GM12864 (cell line): ENCODE measurements around the gene TMEM116.

Experiments used
- DNase-seq: peaks from one replicate; pipeline ENCODE4 v3.0.0-alpha.2; 2011; ENCODE audit warnings: low read depth
- H3K4me3 ChIP-seq: 2 replicates; pipeline ENCODE4 v1.5.1; 2011; ENCODE audit warnings: mild to moderate bottlenecking, low read depth, low read length, control low read depth
- TF ChIP-seq, protein P1 (sequence below): IDR thresholded peaks from 2 replicates; pipeline ENCODE4 v1.5.1; 2011; ENCODE audit warnings: low read depth, mild to moderate bottlenecking, moderate library complexity, low read length, control low read depth, inconsistent platforms; ENCODE audit errors: missing control alignments

The TMEM116 gene

DNA sequence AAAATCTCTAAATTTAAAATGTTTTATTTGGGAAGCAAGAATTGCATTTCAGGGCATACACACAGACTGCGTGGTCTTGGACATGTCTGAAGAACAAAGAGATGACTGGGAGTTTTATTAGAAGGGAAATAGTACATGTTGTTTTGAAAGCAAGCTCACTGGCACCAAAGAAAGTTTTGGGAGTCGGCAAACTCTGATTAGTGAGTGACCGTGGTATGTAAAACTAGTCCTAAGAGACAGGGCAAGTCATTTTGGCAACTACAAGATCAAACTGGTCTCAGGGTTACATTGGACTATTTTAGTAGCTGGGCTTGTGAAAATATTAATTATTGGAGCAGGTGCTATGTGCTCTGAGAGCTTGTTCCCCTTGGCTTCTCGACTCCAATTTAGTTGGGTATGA is 14.9 kb downstream of the TMEM116 start:
- H3K4me3 ChIP-seq, result no peak overlapping the region
- no peak for DNase-seq
- TF ChIP-seq, protein P1, sequence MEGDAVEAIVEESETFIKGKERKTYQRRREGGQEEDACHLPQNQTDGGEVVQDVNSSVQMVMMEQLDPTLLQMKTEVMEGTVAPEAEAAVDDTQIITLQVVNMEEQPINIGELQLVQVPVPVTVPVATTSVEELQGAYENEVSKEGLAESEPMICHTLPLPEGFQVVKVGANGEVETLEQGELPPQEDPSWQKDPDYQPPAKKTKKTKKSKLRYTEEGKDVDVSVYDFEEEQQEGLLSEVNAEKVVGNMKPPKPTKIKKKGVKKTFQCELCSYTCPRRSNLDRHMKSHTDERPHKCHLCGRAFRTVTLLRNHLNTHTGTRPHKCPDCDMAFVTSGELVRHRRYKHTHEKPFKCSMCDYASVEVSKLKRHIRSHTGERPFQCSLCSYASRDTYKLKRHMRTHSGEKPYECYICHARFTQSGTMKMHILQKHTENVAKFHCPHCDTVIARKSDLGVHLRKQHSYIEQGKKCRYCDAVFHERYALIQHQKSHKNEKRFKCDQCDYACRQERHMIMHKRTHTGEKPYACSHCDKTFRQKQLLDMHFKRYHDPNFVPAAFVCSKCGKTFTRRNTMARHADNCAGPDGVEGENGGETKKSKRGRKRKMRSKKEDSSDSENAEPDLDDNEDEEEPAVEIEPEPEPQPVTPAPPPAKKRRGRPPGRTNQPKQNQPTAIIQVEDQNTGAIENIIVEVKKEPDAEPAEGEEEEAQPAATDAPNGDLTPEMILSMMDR, result no peak

DNA sequence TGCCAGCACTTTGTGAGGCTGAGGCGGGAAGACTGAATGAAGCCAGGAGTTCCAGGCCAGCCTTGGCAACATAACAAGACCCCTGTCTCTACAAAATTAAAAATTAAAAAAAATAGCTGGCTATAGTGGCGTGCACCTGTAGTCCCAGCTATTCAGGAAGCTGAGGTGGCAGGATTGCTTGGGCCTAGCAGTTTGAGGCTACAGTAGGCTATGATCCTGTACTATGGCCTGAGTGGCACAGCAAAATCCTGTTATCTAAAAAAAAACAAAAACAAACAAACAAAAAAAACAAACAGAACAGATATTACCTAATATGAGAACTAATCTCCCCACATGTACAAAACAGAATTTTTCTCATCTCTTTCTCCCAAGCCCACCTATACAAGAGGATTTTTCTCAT is 15.7 kb downstream of the TMEM116 start:
- TF ChIP-seq, protein P1, result no peak

GRCh38 chr12:111995782-111996480 is 17.0 kb downstream of the TMEM116 start:
- no peak for DNase-seq
- TF ChIP-seq, protein P1, result no peak
- H3K4me3 ChIP-seq, result no peak overlapping the region

More for the DNA sequence above, 15.7 kb downstream of the TMEM116 start:
- no peak overlapping the region for H3K4me3 ChIP-seq
- DNase-seq, result no peak

DNA sequence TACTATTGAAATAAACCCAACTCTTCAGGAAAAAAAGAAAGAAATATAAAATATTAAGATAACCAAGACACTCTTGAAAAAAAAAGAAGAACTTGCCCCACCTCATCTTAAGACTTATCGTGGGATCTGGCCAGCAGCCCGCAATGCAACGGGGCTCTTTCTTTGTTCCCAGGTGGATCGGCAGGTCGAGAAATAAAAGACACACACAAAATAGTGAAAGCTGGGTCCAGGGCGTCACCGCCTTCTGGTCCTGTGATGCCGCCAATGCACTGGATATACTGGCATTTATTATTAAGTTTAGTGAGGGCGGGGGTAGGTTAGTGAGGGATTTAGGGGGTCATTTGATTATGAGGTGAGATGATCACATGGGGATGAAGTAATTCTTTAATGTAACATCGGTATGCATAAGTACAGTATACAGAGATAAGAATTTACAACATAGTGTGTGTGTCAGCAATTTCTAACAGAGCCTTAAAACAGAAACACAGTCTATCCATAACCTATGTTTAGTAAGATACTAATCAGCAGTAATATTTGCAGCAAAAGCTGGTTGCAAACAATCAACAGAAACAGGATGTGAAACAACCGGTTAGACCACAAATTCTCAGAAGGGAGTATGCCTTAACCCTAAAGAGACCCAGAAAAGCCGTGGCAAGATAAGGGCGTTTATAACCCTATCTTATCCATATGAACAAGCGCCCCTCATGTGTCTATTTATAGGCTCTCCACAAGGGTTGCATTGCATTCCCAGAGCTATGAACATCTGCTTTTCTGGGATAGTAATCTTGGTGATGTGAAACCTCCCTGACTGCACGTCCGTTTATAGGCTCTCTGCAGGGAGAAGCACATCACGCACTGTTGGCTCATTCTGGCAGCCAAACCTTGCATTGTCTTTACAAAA is 18.5 kb downstream of the TMEM116 start:
- peak; percentile 59 for DNase-seq
- H3K4me3 ChIP-seq, result peak overlapping the region; percentile 41

DNA sequence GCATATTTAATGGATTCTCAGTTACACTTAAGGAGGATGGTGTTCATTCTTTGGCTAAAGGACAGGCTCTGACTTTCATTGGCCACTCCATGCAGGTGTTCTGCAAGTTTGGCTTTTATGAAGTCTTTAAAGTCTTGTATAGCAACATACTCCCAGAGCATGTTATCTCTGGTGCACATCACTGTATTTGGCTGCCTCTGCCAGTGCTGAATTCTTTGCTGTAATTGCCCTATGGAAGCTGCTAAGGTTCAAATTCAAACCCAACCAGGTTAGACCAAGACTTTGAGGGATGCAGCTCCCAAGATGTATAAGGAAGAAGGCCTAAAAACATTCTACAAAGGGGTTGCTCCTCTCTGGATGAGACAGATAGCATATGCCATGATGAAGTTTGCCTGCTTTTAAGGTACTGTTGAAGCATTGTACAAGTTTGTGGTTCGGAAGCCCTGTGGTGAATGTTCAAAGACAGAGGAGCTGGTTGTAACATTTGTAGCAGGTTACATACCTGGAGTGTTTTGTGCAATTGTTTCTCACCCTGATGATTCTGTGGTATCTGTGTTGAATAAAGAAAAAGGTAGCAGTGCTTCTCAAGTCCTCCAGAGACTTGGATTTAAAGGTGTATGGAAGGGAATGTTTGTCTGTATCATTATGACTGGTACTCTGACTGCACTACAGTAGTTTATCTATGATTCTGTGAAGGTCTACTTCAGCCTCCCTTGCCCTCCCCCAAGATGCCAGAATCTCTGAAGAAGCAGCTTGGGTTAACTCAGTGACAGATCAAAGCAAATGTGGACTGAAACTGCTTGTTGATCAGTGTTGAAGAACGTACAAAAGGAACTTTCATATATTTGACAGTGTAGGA is 19.4 kb downstream of the TMEM116 start:
- DNase-seq, result no peak
- TF ChIP-seq, protein P1, result no peak
- no peak overlapping the region; the same call in 1 of the 2 replicates for H3K4me3 ChIP-seq

- TF ChIP-seq, protein P1, result no peak
- H3K4me3 ChIP-seq, result no peak overlapping the region
- no peak for DNase-seq
These were observed 20.5 kb downstream of the TMEM116 start for GRCh38 chr12:111992464-111992863.

- no peak for DNase-seq
- TF ChIP-seq, protein P1, result no peak
- no peak overlapping the region for H3K4me3 ChIP-seq
These were observed 21.0 kb downstream of the TMEM116 start for GRCh38 chr12:111991946-111992345.
